Panc1 (cell line): Measurements from ENCODE around the gene TRIOBP.

Experiments
- POLR2AphosphoS5 ChIP-seq: IDR thresholded peaks from 2 replicates; pipeline ENCODE4 v1.6.1; 2012; ENCODE audit warnings: mild to moderate bottlenecking, low read depth, low read length, moderate library complexity
- TCF7L2 ChIP-seq: IDR thresholded peaks from 2 replicates; pipeline ENCODE4 v1.6.1; 2011; ENCODE audit warnings: mild to moderate bottlenecking, low read depth, low read length, inconsistent platforms
- TF ChIP-seq, protein P1 (sequence below): fragments of 450-650 bp; IDR thresholded peaks from 2 replicates; pipeline ENCODE4 v1.5.1; 2017; ENCODE audit warnings: mild to moderate bottlenecking
- TF ChIP-seq, protein P2 (sequence below), 2 experiments: IDR thresholded peaks; 2 replicates each; pipeline ENCODE4 v1.6.1; 2011 to 2012; ENCODE audit warnings: low read depth in 2 of 2, control low read depth in 1 of 2, low read length in 1 of 2, mild to moderate bottlenecking in 1 of 2, moderate library complexity in 1 of 2; ENCODE audit not compliant: insufficient read depth in 1 of 2

DNA sequence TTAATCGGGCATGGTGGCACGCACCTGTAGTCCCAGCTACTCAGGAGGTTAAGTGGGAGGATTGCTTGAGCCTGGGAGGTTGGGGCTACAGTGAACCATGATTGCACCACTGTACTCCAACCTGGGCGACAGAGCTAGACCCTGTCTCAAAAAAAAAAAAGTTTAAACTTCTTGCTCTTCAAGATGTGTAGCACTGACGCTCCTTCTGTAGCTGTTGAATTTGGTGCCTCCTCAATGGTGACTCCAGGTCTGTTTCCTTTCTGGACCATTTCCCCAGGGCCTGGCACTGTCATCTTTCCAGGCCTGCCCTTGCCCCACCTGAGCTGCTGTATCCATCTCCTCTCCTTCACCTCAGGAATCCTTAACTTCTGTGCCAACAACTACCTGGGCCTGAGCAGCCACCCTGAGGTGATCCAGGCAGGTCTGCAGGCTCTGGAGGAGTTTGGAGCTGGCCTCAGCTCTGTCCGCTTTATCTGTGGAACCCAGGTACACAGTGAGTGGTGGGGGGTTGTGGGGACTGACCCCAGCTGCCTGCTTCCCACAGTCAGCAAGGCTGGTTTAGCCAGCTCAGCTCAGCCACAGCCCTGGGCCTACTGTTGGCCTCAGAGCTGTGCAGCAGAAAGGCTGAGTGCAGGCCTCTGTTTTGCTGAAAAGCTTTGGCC, 113.0 kb downstream of the TRIOBP start:
- TF ChIP-seq, protein P1, sequence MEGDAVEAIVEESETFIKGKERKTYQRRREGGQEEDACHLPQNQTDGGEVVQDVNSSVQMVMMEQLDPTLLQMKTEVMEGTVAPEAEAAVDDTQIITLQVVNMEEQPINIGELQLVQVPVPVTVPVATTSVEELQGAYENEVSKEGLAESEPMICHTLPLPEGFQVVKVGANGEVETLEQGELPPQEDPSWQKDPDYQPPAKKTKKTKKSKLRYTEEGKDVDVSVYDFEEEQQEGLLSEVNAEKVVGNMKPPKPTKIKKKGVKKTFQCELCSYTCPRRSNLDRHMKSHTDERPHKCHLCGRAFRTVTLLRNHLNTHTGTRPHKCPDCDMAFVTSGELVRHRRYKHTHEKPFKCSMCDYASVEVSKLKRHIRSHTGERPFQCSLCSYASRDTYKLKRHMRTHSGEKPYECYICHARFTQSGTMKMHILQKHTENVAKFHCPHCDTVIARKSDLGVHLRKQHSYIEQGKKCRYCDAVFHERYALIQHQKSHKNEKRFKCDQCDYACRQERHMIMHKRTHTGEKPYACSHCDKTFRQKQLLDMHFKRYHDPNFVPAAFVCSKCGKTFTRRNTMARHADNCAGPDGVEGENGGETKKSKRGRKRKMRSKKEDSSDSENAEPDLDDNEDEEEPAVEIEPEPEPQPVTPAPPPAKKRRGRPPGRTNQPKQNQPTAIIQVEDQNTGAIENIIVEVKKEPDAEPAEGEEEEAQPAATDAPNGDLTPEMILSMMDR = no peak
- TF ChIP-seq POLR2AphosphoS5 (no peak), TCF7L2 (no peak)
- TF ChIP-seq, protein P2, sequence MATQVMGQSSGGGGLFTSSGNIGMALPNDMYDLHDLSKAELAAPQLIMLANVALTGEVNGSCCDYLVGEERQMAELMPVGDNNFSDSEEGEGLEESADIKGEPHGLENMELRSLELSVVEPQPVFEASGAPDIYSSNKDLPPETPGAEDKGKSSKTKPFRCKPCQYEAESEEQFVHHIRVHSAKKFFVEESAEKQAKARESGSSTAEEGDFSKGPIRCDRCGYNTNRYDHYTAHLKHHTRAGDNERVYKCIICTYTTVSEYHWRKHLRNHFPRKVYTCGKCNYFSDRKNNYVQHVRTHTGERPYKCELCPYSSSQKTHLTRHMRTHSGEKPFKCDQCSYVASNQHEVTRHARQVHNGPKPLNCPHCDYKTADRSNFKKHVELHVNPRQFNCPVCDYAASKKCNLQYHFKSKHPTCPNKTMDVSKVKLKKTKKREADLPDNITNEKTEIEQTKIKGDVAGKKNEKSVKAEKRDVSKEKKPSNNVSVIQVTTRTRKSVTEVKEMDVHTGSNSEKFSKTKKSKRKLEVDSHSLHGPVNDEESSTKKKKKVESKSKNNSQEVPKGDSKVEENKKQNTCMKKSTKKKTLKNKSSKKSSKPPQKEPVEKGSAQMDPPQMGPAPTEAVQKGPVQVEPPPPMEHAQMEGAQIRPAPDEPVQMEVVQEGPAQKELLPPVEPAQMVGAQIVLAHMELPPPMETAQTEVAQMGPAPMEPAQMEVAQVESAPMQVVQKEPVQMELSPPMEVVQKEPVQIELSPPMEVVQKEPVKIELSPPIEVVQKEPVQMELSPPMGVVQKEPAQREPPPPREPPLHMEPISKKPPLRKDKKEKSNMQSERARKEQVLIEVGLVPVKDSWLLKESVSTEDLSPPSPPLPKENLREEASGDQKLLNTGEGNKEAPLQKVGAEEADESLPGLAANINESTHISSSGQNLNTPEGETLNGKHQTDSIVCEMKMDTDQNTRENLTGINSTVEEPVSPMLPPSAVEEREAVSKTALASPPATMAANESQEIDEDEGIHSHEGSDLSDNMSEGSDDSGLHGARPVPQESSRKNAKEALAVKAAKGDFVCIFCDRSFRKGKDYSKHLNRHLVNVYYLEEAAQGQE (IDR thresholded peaks at IDR 0.05; ENCODE audit: insufficient read depth in 1 of 2, low read depth in 2 of 2, low read length in 1 of 2) = no peak
